Hematopoietic multipotent progenitor cell treated with erythropoietin and hydrocortisone succinate and interleukin-3 and kit ligand, for 8 days (in vitro differentiated cells): ENCODE data around the gene CXCR6.

Experiments
- DNase-seq: peaks from one replicate; pipeline ENCODE4 v3.0.0-alpha.2; 2015

The CXCR6 gene

GRCh38 chr3:45943207-45943846 is at the start of gene CXCR6:
TSS of gene CXCR6 (plus strand) at chr3:45943464. CDS start at chr3:45946482, 3,018 bp downstream.
- DNase-seq: no peak

- DNase-seq: no peak
Observed at GRCh38 chr3:45894015-45894414, 49.2 kb upstream of the CXCR6 start.

- no peak for DNase-seq
Observed at GRCh38 chr3:45895686-45896468, 47.4 kb upstream of the CXCR6 start.

GRCh38 chr3:45896956-45897355 is 46.3 kb upstream of the CXCR6 start:
- DNase-seq: no peak

GRCh38 chr3:45904931-45905330 is 38.3 kb upstream of the CXCR6 start:
- no peak for DNase-seq

GRCh38 chr3:45905755-45906154 is 37.5 kb upstream of the CXCR6 start:
- DNase-seq: no peak

- no peak for DNase-seq
Observed at GRCh38 chr3:45906681-45907407, 36.4 kb upstream of the CXCR6 start.

GRCh38 chr3:45907769-45908705 is 35.2 kb upstream of the CXCR6 start:
- DNase-seq: no peak

- DNase-seq: no peak
Observed at GRCh38 chr3:45908761-45909160, 34.5 kb upstream of the CXCR6 start.

GRCh38 chr3:45909542-45909941 is 33.7 kb upstream of the CXCR6 start:
- no peak for DNase-seq

GRCh38 chr3:45910892-45911291 is 32.4 kb upstream of the CXCR6 start:
- DNase-seq: no peak

- DNase-seq: no peak
Observed at GRCh38 chr3:45911511-45912226, 31.6 kb upstream of the CXCR6 start.

- DNase-seq: no peak
Observed at GRCh38 chr3:45912435-45912834, 30.8 kb upstream of the CXCR6 start.

- no peak for DNase-seq
Observed at GRCh38 chr3:45914362-45915058, 28.8 kb upstream of the CXCR6 start.

GRCh38 chr3:45915059-45915439 is 28.2 kb upstream of the CXCR6 start:
- DNase-seq: no peak

- DNase-seq: peak; percentile 4
Observed at GRCh38 chr3:45915518-45916231, 27.6 kb upstream of the CXCR6 start.

GRCh38 chr3:45917146-45917898 is 25.9 kb upstream of the CXCR6 start:
- DNase-seq: no peak

- DNase-seq: no peak
Observed at GRCh38 chr3:45921158-45922038, 21.9 kb upstream of the CXCR6 start.

GRCh38 chr3:45922039-45922326 is 21.3 kb upstream of the CXCR6 start:
- no peak for DNase-seq
